Prostate gland (tissue), 2 donors: ENCODE results near the gene WSB2. TPM values are rescaled to one million over a fixed set of nuclear protein-coding genes. Genes with fewer than 3 reads are reported as not detected.
A peak's percentile ranks its signal among the peaks of the same experiment; 100 is the strongest.

Source experiments
- DNase-seq: peaks from one replicate; pipeline ENCODE4 v3.0.0-alpha.2; 2019; ENCODE audit warnings: low spot score
- H3K27ac ChIP-seq, 2 donors: fragments of 200-600 bp; sonication (generic); 2 replicates each; pipeline ENCODE4 v1.5.1; 2017 to 2019
- H3K27me3 ChIP-seq: fragments of 200-600 bp; sonication (generic); replicated peaks from 2 replicates; pipeline ENCODE4 v1.5.1; 2019; ENCODE audit not compliant: insufficient read depth
- H3K36me3 ChIP-seq, 2 donors: fragments of 200-600 bp; sonication (generic); 1 replicate in 1 of 2; 2 replicates in 1 of 2; pipeline versions ENCODE4 v1.5.1 to v1.8.1; 2017 to 2019
- H3K4me1 ChIP-seq: fragments of 200-600 bp; sonication (generic); replicated peaks from 2 replicates; pipeline ENCODE4 v1.5.1; 2019
- H3K4me3 ChIP-seq, 2 donors: fragments of 200-600 bp; sonication (generic); 2 replicates each; pipeline ENCODE4 v1.5.1; 2017 to 2019
- H3K9me3 ChIP-seq: fragments of 200-600 bp; sonication (generic); 2 replicates; pipeline ENCODE4 v1.5.1; 2017
- POLR2A ChIP-seq: fragments of 450-650 bp; IDR thresholded peaks from one replicate; pipeline ENCODE4 v1.6.1; 2016; ENCODE audit warnings: antibody characterized with exemption, mild to moderate bottlenecking
- POLR2AphosphoS5 ChIP-seq: sonication (generic); formaldehyde crosslinking; IDR thresholded peaks from one replicate; pipeline ENCODE4 v1.6.1; 2017; ENCODE audit warnings: antibody characterized with exemption
- WGBS: methylation state at CpG from one replicate; pipeline ENCODE4 v1.1.5; 2018; 5-methylcytosine and 5-hydroxymethylcytosine counted together
- intact Hi-C: fragments of 100-400 bp; cut with DNase I; formaldehyde crosslinking; loops from one replicate; pipeline ENCODE4 v1.14.2; 2022
- total RNA-seq, 2 donors: library from RNA; depleted of rRNA; stranded (reverse); fragments of >200 nt; gene quantifications; one replicate each; pipeline ENCODE4 v1.1.0, GENCODE V29; 2016
- TF ChIP-seq, protein P1 (sequence below), 4 experiments: fragments of 200-600 bp in 2 of 4; fragments of 450-650 bp in 2 of 4; sonication (generic) in 2 of 4; IDR thresholded peaks; 1 replicate in 3 of 4; 2 replicates in 1 of 4; pipeline ENCODE4 v1.5.1; 2016 to 2019; ENCODE audit warnings: antibody characterized with exemption in 4 of 4, mild to moderate bottlenecking in 2 of 4, moderate library complexity in 2 of 4

WSB2 gene
- total RNA-seq, 2 donors from 2014 or later: 41.3 to 99.2 TPM

DNA sequence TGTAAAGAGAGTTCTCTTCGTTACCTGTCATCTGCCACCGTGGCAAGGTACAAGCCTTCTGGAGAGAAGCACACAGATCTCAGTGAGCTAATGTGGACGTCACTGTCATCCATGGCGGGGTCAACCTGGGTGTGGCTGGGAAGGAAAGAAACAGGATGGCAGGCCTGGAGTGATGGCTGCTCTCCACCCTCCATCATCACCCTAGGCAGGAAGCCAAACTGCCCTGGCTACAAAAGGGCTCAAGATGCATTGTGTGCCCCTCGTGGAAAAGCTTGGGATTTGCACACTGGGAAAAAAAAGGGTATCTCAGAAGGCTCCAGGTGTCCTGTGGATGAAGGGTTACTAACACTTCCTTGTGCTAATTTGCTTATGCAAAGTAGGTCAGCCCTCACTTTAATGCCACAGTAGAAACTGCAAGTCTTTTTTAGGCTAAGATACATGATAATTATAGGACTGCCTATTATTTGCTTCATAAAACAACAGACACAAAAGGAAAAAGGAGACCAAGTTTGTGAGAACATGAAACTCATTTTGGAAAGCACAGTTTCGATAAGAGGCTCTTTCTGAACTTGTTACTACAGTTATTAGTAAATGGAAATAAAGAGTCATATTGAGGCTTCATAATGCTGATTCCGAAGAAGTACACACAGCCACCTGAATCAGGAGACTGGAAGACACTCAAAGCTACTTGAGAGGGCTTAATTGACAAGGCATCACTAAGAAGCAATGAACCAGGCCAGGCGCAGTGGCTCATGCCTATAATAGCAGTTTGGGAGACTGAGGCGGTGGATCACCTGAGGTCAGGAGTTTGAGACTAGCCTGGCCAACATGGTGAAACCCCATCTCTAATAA lies 25.6 kb downstream of the WSB2 start:
- intact Hi-C loops: loop anchor here (10.0 kb wide), 1 partner anchor 161 kb away; no protein-coding TSS in a partner anchor
- peaks cover 5 to 13% of the 10 kb centered on the region in 2 donors for H3K36me3 ChIP-seq
- no peak overlapping the region for H3K4me3 ChIP-seq
- WGBS: 73% methylated on average over 9 of the region's 9 CpGs
- no peak for DNase-seq
- no peaks in the 10 kb centered on the region for H3K27me3 ChIP-seq
- TF ChIP-seq POLR2AphosphoS5 (no peak), POLR2A (no peak)
- TF ChIP-seq, protein P1, sequence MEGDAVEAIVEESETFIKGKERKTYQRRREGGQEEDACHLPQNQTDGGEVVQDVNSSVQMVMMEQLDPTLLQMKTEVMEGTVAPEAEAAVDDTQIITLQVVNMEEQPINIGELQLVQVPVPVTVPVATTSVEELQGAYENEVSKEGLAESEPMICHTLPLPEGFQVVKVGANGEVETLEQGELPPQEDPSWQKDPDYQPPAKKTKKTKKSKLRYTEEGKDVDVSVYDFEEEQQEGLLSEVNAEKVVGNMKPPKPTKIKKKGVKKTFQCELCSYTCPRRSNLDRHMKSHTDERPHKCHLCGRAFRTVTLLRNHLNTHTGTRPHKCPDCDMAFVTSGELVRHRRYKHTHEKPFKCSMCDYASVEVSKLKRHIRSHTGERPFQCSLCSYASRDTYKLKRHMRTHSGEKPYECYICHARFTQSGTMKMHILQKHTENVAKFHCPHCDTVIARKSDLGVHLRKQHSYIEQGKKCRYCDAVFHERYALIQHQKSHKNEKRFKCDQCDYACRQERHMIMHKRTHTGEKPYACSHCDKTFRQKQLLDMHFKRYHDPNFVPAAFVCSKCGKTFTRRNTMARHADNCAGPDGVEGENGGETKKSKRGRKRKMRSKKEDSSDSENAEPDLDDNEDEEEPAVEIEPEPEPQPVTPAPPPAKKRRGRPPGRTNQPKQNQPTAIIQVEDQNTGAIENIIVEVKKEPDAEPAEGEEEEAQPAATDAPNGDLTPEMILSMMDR (IDR thresholded peaks at IDR 0.05): no peak
- H3K9me3 ChIP-seq: no peaks in the 10 kb centered on the region
- H3K27ac ChIP-seq: no peak overlapping the region
- no peaks in the 10 kb centered on the region for H3K4me1 ChIP-seq

- no peak overlapping the region for H3K27ac ChIP-seq
- H3K27me3 ChIP-seq: no peaks in the 10 kb centered on the region
- no peaks in the 10 kb centered on the region for H3K4me1 ChIP-seq
- no peaks in the 10 kb centered on the region for H3K9me3 ChIP-seq
- TF ChIP-seq, protein P1 (IDR thresholded peaks at IDR 0.05): peak in 2 of 4 experiments; percentile 40 to 46
- TF ChIP-seq POLR2A: no peak
- TF ChIP-seq POLR2AphosphoS5: no peak
- H3K36me3 ChIP-seq: peaks cover 5 to 13% of the 10 kb centered on the region in 2 donors
- no peak overlapping the region for H3K4me3 ChIP-seq
- DNase-seq: peak; percentile 26
- 89% methylated on average over 5 of the region's 5 CpGs for WGBS
- intact Hi-C loops: loop anchor here (10.0 kb wide), 1 partner anchor 160 kb away; no protein-coding TSS in a partner anchor
These were observed 26.4 kb downstream of the WSB2 start for GRCh38 chr12:118034429-118035189.

GRCh38 chr12:118033902-118034301 lies 27.1 kb downstream of the WSB2 start:
- H3K36me3 ChIP-seq: peaks cover 5 to 13% of the 10 kb centered on the region in 2 donors
- intact Hi-C loops: loop anchor here (10.0 kb wide), 1 partner anchor 159 kb away; no protein-coding TSS in a partner anchor
- no peak for DNase-seq
- no peak overlapping the region for H3K4me3 ChIP-seq
- H3K27ac ChIP-seq: no peak overlapping the region
- H3K9me3 ChIP-seq: no peaks in the 10 kb centered on the region
- no peaks in the 10 kb centered on the region for H3K4me1 ChIP-seq
- TF ChIP-seq POLR2A (no peak), POLR2AphosphoS5 (no peak)
- TF ChIP-seq, protein P1 (IDR thresholded peaks at IDR 0.05): no peak
- no peaks in the 10 kb centered on the region for H3K27me3 ChIP-seq
- WGBS: 79% methylated on average over 5 of the region's 5 CpGs

GRCh38 chr12:118033323-118033722 lies 27.7 kb downstream of the WSB2 start:
- intact Hi-C loops: loop anchor here (10.0 kb wide), 1 partner anchor 159 kb away; no protein-coding TSS in a partner anchor
- H3K4me3 ChIP-seq: no peak overlapping the region
- H3K36me3 ChIP-seq: peaks cover 5 to 13% of the 10 kb centered on the region in 2 donors
- no peak for DNase-seq
- no peaks in the 10 kb centered on the region for H3K4me1 ChIP-seq
- no peaks in the 10 kb centered on the region for H3K27me3 ChIP-seq
- WGBS: 87% methylated on average over 5 of the region's 5 CpGs
- TF ChIP-seq, protein P1 (IDR thresholded peaks at IDR 0.05): no peak
- TF ChIP-seq POLR2A: no peak
- H3K27ac ChIP-seq: no peak overlapping the region
- no peaks in the 10 kb centered on the region for H3K9me3 ChIP-seq
